ENCODE results near the gene GCNT1.

GCNT1 gene

GRCh38 chr9:76539180-76539579, 80.2 kb downstream of the GCNT1 start:
- no peak for DNase-seq (ENCODE audit: low read depth)

GRCh38 chr9:76542360-76542759, 83.4 kb downstream of the GCNT1 start:
- no peak for DNase-seq (ENCODE audit: low read depth)

- no peak for DNase-seq (ENCODE audit: low read depth)
Measured at GRCh38 chr9:76545191-76545590, 86.2 kb downstream of the GCNT1 start.

GRCh38 chr9:76552181-76552580, 93.2 kb downstream of the GCNT1 start:
- DNase-seq (ENCODE audit: low read depth): no peak

GRCh38 chr9:76552751-76553455, 93.9 kb downstream of the GCNT1 start:
- DNase-seq (ENCODE audit: low read depth): no peak

- no peak for DNase-seq (ENCODE audit: low read depth)
Measured at GRCh38 chr9:76553680-76554079, 94.7 kb downstream of the GCNT1 start.
